HL-60/S4 (cell line): Measurements from ENCODE around the gene GFRA4.
"Not testable (repeated sequence)": the region's sequence is repeated elsewhere in the genome, so short reads cannot be mapped to it uniquely, and the experiment has no call there.

Experiments
- in situ Hi-C: fragments of 300-500 bp; cut with MboI; formaldehyde crosslinking; loops from 2 replicates; pipeline ENCODE4 v1.14.3; 2022; ENCODE audit warnings: low sequenced_read_pairs

Gene GFRA4

DNA sequence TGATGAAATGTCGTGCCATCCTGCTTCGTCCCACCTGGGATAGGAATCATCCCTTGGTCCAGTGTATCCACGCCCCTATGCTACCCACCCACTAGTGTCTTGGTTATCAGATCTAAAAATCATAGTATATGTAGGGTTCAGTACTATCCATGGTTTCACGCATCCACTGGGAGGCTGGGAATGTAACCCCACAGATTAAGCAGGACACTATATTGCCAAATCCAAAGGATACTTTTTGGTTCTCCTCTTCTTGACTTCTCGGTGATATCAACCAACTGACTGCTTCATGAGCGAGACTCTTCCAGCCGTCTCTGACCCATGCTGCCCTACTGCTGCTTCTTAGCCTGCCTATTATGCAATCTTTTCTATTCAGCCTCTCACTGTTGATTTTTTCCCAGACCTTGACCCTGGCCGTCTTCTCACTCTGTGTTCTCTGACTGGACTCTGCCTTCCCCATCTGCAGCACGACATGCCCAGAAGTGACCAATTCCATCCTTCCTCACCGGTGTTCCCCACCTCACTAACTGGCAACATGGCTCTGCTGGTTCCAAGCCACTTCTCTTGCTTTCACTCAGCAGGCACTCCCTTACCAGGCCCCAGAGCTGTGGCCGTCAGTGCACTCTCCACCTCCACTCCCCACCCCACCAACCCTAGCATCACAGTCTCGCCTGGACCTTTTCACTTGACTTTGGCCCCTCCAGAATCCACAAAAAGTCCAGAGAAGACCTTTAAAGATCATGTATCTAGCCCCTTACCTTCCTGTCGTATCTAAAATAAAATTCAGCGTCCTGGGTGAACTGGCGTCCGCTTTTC, 34.5 kb downstream of the GFRA4 start:
- in situ Hi-C loops, result no loop called here

DNA sequence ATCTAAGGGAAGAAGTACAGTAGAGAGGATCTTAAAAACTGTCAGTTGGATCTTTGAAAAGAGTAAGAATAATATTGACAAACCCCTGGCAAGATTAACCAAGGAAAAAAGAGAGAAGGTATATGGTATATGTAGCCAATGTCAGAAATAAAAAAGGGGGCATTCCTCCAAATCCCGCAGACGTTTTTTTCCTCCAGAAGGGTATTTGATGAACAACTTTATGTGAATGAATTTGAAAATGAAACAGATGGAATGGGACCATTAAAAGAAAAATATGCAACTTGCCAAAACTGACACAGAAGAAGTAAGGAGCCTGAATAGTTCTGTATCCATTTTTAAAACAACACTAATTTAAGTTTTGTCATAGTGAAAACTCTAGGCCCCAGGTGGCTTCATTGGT, 35.7 kb downstream of the GFRA4 start:
- in situ Hi-C loops, result no loop called here

DNA sequence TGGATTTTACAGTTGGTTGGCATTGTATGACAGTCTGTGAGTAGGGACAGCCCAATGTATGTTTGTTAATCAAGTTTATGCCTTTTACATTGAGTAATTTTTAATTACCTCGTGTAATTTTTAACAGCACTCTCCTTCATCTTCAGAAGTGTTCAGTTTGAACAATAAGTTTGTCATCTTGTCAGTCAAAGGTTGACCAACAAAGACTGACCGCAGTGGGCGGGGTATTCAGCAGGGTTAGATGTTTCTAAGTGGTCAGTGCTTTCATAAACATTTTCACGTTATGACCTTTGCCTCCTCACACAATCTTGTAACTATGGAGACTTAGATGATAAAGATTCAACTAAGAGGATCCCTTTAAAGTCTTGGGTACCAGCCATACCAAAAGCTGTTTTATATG, 40.8 kb downstream of the GFRA4 start:
- in situ Hi-C loops, result no loop called here

DNA sequence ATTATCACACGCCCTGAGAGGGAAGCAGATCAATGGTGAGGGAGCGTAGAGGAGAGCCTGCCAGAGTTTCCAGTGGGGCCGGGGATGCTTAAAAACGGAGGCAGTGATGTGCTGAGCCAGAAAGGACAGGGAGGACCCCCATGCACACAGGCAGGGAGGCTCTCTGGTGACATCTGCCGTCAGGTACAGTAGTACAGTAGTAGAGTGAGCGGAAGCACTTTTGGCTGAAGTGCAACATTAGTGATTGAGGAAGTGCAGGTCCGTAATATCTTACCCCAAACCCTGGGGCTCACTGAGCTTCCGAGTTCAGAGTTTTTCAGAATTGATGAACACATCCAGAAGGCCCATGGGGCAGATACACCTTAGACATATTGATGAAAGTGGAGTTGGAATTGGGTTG, 42.1 kb downstream of the GFRA4 start:
- in situ Hi-C loops, result no loop called here

DNA sequence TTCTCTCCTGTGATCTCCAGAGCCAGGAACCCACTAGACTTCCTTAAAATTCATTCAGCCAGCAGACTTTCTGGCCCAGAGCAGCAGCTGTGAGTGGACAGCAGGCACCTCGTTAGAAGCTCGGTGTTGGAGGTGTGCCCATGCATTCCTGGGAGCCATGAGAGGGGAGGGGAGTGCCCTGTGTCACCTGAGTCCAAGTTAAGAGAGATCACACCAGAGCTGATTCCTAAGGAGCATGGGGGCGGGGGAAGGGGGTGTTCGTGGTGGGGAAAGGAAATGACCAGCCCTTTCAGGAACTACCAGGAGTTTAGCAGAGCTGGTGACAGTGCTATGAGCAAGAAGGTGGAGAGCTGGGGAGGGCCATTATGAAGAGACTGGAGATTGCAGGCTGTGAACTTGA, 46.9 kb downstream of the GFRA4 start:
- in situ Hi-C loops, result no loop called here

DNA sequence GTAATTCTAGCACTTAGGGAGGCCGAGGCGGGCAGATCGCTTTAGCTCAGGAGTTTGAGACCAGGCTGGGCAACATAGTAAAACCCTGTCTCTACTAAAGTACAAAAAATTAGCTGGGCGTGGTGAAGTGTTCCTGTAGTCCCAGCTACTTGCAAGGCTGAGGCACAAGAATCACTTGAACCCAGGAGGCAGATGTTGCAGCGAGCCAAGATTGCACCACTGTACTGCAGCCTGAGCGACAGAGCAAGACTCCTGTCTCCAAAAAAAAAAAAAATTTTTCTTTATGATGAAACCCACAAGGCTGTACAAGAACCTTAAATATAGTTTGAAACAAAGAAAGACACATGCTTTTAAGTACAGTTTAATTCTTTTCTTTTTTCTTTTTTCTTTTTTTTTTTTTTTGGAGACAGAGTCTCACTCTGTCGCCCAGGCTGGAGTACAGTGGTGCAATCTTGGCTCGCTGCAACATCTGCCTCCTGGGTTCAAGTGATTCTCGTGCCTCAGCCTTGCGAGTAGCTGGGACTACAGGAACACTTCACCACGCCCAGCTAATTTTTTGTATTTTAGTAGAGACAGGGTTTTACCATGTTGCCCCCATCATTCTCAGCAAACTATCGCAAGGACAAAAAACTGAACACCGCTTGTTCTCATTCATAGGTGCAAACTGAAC, 47.9 kb downstream of the GFRA4 start:
- in situ Hi-C loops, result not testable (repeated sequence)

DNA sequence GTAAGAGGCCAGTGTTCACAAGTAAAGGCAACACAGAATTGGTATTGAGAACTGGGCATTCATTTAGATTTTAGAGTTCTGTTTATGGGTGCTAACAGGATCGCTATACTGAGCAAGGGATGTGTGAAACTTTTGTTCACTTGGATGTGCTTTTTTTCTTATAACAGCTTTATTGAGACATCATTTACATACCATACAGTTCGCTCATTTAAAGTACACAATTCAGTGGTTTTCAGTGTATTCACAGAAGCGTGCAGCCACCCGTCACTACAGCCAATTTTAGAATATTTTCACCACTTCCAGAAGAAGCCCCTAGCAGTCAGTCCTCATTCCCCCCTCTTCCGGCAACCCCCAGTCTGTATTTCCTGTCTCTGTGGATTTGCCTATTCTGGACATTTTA, 48.7 kb downstream of the GFRA4 start:
- in situ Hi-C loops, result no loop called here

DNA sequence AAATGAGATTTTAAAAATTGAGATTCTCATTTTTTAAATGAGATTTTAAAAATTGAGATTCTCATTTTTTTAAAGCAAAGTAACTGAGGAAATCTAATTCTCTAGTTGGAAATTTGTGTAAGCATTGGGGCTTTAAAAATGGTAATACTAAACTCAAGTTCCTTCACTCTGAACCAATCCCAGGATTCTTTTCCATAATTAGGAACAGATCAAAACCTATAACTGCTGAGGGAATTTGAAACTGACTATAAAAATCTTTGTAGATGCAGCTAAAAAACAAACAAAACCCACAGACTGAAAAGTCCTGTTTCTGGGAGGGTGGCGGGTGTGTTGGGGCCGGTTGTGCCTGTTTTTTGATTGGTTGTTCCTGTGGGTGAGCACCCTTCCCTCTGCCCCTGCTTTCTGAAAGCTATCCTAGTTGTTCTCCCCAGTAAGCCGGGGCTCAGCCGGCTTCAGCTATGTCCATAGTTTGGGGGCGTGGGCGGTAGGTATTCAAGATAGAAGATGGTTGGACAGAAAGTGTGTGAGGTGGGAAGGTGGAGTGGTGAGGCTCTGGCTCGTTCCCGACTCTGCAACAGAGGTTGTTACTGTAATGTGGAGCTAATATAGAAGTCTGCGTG, 49.3 kb downstream of the GFRA4 start:
- in situ Hi-C loops, result no loop called here

DNA sequence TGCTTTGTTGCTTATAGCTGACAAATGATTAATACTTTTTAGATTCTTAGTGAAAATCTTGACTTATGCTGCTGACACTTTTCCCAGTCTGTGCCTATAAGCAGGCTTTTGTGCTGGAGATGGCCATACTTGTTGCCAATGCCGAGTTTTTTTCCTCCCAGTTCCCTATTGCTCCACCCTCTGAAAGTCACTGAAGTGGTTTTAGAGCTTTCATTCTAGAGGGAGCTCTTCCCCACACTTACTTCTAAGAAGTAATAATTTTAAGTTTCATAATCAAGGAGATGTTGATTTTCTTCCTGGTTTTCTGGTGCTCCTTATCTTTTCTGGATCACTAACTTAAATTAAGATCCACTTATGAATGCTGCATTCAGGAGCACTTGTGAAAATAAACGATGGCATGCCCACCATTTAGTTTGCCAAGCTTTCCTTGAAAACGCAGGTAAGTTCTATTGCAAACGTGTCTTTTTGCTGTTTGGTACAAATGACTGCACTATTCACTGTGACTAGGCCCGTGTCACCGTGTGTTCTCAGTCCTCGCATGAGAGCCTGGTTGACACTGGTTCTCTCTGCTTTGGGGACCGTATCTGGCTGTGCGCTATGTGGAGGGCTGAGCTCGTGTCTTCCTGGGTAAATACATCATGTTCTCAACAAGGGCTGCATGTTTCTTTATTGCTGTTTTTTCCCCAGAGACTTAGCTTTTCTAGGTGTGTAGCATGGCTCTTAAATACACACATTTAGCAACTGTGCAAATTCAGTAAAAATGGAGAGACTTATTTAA, 50.2 kb downstream of the GFRA4 start:
- in situ Hi-C loops, result no loop called here

DNA sequence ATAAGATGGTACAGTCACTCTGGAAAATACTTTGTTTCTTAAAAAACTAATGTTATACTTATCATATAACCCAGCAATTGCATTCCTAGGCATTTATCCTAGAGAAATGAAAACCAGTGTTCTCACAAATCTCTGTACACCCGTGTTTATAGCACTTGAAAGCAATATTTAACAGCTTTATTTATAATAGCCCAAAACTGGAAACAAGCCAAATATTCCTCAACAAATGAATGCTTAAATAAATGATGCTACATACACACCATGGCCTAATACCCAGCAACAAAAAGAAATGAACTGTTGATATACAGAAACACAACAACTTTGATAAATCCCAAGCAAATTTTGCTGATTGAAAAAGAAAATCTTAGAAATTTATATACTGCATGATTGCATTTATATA, 51.3 kb downstream of the GFRA4 start:
- in situ Hi-C loops, result no loop called here
